RCC 7860 (cell line): ENCODE measurements around the gene PODXL.
A peak's percentile ranks its signal among the peaks of the same experiment; 100 is the strongest.
"Not testable (repeated sequence)": the region's sequence is repeated elsewhere in the genome, so short reads cannot be mapped to it uniquely, and the experiment has no call there.

Experiments used
- DNase-seq: peaks from one replicate; pipeline ENCODE4 v3.0.0-alpha.2; 2015; ENCODE audit warnings: low spot score
- FAIRE-seq: peaks from 2 replicates; lab custom pipeline; 2012; peaks lifted over from hg19 to GRCh38; lab: Jason Lieb, UNC

Gene PODXL

DNA sequence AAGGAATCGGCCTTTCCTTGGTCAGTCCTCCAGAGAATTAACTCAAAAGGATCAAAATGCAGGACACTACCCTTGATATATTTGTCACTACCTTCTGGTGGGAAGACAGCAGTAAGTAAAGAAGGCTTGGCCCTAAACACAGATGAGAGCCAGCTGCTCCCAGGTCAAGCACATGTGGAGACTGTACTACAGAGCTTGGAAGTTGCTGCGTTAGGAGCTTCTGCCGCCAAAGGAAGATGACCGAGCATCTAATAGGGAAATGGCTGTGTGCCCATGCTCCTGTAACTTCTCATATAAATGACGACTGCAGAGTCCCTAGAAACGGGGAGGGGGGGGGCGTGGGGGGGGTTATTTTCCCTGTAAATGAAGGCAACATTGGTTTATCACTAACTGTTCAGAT lies 59.0 kb downstream of the PODXL start:
- FAIRE-seq (no peak), DNase-seq (no peak)

- no peak for DNase-seq
- FAIRE-seq = no peak
Measured at GRCh38 chr7:131495669-131496498, 60.5 kb downstream of the PODXL start.

DNA sequence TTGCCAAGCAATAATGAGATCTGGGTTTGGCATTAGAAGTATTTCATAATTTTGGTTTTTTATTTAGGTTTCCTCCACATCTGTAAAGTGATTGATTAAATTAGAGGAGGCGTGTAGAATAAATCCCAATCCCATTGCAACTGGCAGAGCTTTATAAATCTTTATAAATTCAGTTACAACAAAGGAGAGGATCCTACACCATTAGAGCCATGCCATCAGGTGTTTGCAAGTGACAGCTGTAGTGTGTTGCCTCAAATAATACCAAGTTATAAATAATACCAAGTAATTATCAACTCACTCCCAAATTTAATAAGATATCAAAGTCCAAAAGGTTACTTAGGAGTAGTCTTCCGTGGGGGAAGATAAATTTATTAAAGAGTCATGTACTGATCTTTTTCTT lies 62.2 kb downstream of the PODXL start:
- FAIRE-seq (no peak), DNase-seq (no peak)

- DNase-seq (no peak), FAIRE-seq (no peak)
Measured at GRCh38 chr7:131493581-131493980, 62.8 kb downstream of the PODXL start.

GRCh38 chr7:131493081-131493480 lies 63.3 kb downstream of the PODXL start:
- DNase-seq = no peak
- FAIRE-seq = no peak

- DNase-seq (no peak), FAIRE-seq (no peak)
Measured at GRCh38 chr7:131489881-131490280, 66.5 kb downstream of the PODXL start.

DNA sequence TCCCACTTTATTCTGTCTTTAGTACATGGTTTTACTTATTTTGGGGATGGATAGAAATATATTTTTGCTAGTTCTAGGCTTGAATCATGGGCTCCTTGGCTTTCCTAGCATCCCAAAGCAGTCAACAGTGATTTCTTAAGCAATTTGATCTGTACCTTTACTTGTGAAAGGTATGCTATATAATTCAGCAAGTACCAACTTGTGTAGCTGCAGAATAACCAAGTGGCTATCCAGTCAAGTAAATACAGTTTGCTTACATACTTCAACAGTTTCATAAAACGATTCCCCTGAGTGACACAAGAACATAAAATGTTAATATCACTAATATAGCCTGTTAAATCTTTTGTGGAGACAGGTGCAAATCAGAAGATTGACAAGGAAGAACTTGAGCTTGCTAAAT lies 67.2 kb downstream of the PODXL start:
- DNase-seq = no peak
- no peak for FAIRE-seq

DNA sequence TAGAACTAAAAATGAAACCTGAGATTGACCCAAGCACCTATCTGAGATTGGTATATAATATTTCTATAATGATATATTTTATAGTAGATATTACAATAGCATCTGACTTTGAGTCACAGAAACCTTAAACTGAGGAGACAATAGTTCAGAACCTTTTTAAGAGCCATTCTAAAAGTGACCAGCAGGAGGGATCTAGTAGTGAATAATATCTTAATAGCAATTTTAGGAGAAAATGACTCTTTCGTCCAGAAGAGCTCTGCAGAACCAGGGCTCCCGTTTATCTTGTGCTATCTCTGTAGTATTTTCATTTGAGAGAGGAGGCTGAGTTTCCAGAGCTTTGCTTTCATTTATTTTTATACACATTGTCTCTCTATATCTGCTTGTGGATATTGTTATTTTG lies 68.1 kb downstream of the PODXL start:
- DNase-seq = no peak
- FAIRE-seq = no peak

GRCh38 chr7:131487217-131487616 lies 69.2 kb downstream of the PODXL start:
- FAIRE-seq (no peak), DNase-seq (no peak)

- FAIRE-seq = no peak
- no peak for DNase-seq
Measured at GRCh38 chr7:131486346-131486745, 70.1 kb downstream of the PODXL start.

DNA sequence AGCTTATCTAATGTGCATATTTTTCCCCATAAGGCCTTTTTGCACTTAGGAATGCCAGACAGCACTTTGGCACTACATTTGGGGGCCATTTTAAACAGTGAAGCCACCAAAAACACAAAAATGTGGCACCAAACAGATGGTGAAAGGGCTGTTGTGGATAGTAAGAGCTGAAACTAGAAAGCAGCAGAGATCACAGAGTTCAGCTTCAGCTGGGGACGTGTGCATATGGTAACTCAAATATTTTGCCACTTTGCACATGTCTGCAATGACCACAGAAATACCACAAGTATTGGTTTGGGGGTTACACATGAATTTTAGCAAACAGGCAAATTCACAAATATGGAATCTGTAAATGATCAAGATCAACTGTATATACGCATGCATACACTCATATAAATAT lies 72.8 kb downstream of the PODXL start:
- DNase-seq (no peak), FAIRE-seq (no peak)

DNA sequence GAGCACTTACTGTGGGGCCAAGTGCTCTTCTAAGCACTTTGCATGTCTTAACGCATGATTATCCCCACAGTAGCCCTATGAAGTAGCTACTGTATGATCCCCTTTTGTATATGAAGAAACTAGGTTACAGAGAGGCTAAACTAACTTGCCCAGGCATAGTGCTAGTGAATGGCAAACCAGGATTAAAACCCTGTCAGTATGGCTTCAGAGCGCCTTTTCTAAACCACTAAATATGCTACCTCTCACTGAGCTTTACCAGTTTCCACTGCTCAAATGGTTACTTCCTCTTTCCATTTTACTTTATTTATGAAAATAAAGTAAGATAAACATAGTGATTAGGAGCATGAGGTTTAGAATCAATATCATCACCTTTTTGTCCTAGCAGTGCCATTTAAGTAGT lies 73.6 kb downstream of the PODXL start:
- FAIRE-seq (no peak), DNase-seq (no peak)

- peak; percentile 66 for DNase-seq
- peak; percentile 74 for FAIRE-seq
Measured at GRCh38 chr7:131480384-131481315, 75.8 kb downstream of the PODXL start.

DNA sequence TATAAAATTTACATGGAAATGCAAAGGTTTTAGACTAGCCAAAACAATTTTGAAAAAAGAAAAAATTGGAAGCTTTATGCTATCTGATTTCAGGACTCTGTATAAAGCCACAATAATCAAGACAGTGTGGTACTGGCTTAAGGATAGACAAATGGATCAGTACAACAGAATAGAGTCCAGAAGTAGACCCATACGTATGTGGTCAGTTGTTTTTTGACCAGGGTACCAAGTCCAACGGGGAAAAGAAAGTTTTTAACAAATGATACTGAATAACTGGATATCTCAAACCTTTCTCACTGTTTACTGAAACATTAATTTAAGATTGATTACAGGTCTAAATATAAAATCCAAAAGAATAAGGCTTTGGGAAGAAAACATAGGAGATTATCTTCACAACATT lies 79.7 kb downstream of the PODXL start:
- no peak for FAIRE-seq

GRCh38 chr7:131471250-131472004 lies 85.0 kb downstream of the PODXL start:
- DNase-seq = no peak
- no peak for FAIRE-seq

More for the DNA sequence above, 79.7 kb downstream of the PODXL start:
- DNase-seq = no peak

GRCh38 chr7:131467788-131468187 lies 88.6 kb downstream of the PODXL start:
- DNase-seq = no peak
- FAIRE-seq = no peak

GRCh38 chr7:131466735-131467365 lies 89.6 kb downstream of the PODXL start:
- no peak for FAIRE-seq
- DNase-seq = no peak

GRCh38 chr7:131462715-131463114 lies 93.7 kb downstream of the PODXL start:
- not testable (repeated sequence) for DNase-seq, FAIRE-seq

GRCh38 chr7:131462059-131462458 lies 94.4 kb downstream of the PODXL start:
- DNase-seq = no peak
- no peak for FAIRE-seq

- DNase-seq (peak; percentile 23), FAIRE-seq (peak; percentile 77)
Measured at GRCh38 chr7:131459256-131459655, 97.2 kb downstream of the PODXL start.

DNA sequence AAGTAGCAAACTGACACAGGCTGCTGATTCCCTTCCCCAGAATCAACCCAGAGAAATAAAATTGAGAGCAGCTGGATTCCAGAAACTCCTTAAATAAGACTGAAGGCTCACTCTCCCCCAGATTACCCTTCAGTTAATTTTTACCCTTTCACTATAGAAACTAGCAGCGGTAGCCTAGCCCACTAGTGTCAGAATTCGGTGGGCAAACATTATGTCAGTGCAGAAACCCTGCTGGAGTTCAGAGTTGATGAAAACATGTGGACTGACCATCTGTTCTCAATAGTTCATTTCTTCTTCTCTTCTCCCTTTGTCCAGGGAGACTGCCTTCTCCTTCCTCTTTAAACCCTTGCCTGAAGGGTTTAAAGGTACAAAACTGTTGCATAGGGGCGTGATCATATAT lies 100.1 kb downstream of the PODXL start:
- DNase-seq (no peak), FAIRE-seq (no peak)
